CD14-positive monocyte (primary cell): ENCODE data around the gene HSF4. TPM values are rescaled to one million over a fixed set of nuclear protein-coding genes. Genes with fewer than 3 reads are reported as not detected.
A peak's percentile ranks its signal among the peaks of the same experiment; 100 is the strongest.

Source experiments
- DNase-seq, 3 donors: peaks; one replicate each; pipeline ENCODE4 v3.0.0-alpha.2; 2011 to 2022
- H2AFZ ChIP-seq: 2 replicates; pipeline ENCODE4 v1.6.0; 2012; ENCODE audit warnings: mild to moderate bottlenecking, low read depth, low read length, inconsistent platforms; ENCODE audit not compliant: insufficient read depth, poor library complexity, severe bottlenecking
- H3K27ac ChIP-seq, 2 donors: 1 replicate in 1 of 2; 2 replicates in 1 of 2; pipeline ENCODE4 v1.5.1; 2012 to 2013; ENCODE audit warnings: low read length in 2 of 2, control low read depth in 1 of 2, inconsistent platforms in 1 of 2, low read depth in 1 of 2, mild to moderate bottlenecking in 1 of 2
- H3K27me3 ChIP-seq, 2 donors: one replicate each; pipeline versions ENCODE4 v1.6.0 to v1.6.1; 2011 to 2013; ENCODE audit warnings: low read length in 2 of 2; ENCODE audit not compliant: control insufficient read depth in 2 of 2, insufficient read depth in 2 of 2
- H3K36me3 ChIP-seq, 2 donors: replicated peaks in 1 of 2; 1 replicate in 1 of 2; 2 replicates in 1 of 2; pipeline versions ENCODE4 v1.5.1 to v1.6.1; 2012 to 2013; ENCODE audit warnings: low read length in 2 of 2, control low read depth in 1 of 2, inconsistent platforms in 1 of 2, mild to moderate bottlenecking in 1 of 2; ENCODE audit not compliant: insufficient read depth in 2 of 2, control insufficient read depth in 1 of 2
- H3K4me1 ChIP-seq, 2 donors: 1 replicate in 1 of 2; 2 replicates in 1 of 2; pipeline versions ENCODE4 v1.5.1 to v1.6.1; 2012 to 2013; ENCODE audit warnings: low read length in 2 of 2, control low read depth in 1 of 2, inconsistent platforms in 1 of 2, mild to moderate bottlenecking in 1 of 2, moderate library complexity in 1 of 2; ENCODE audit not compliant: insufficient read depth in 2 of 2, control insufficient read depth in 1 of 2
- H3K4me2 ChIP-seq: replicated peaks from 2 replicates; pipeline ENCODE3; 2012; ENCODE audit warnings: low read length, moderate library complexity, mild to moderate bottlenecking; ENCODE audit not compliant: poor library complexity, severe bottlenecking; ENCODE audit errors: extremely low read depth
- H3K4me3 ChIP-seq, 3 experiments: fragments of 200-600 bp in 1 of 3; sonication (generic) in 1 of 3; replicated peaks in 1 of 3; 1 replicate in 2 of 3; 2 replicates in 1 of 3; pipeline ENCODE4 v1.5.1; 2011 to 2013; ENCODE audit warnings: low read length in 3 of 3, mild to moderate bottlenecking in 3 of 3, control low read depth in 2 of 3, low read depth in 2 of 3, inconsistent platforms in 1 of 3, moderate library complexity in 1 of 3
- H3K79me2 ChIP-seq: 2 replicates; pipeline ENCODE4 v1.6.0; 2012; ENCODE audit warnings: mild to moderate bottlenecking, control low read depth, inconsistent platforms, low read length, moderate library complexity; ENCODE audit not compliant: insufficient read depth
- H3K9ac ChIP-seq: 2 replicates; pipeline ENCODE4 v1.6.0; 2017; ENCODE audit warnings: low read length, mild to moderate bottlenecking; ENCODE audit not compliant: insufficient read depth, poor library complexity, severe bottlenecking
- H3K9me3 ChIP-seq, 2 donors: replicated peaks in 1 of 2; 1 replicate in 1 of 2; 2 replicates in 1 of 2; pipeline versions ENCODE4 v1.5.1 to v1.6.1; 2012 to 2013; ENCODE audit warnings: low read length in 2 of 2, control low read depth in 1 of 2; ENCODE audit not compliant: control insufficient read depth in 1 of 2, insufficient read depth in 1 of 2
- H4K20me1 ChIP-seq: 2 replicates; pipeline ENCODE4 v1.6.0; 2012; ENCODE audit warnings: mild to moderate bottlenecking, low read length, control low read depth, moderate library complexity; ENCODE audit not compliant: insufficient read depth
- H3K27ac Mint-ChIP-seq, 7 donors: one replicate each; pipeline ENCODE4 v1.8.0; 2020; ENCODE audit warnings: mild to moderate bottlenecking in 7 of 7, mixed read lengths in 7 of 7, moderate library complexity in 6 of 7, inconsistent platforms in 2 of 7
- H3K27me3 Mint-ChIP-seq, 3 donors: one replicate each; pipeline ENCODE4 v1.8.0; 2021 to 2022; ENCODE audit warnings: low read depth in 3 of 3, mild to moderate bottlenecking in 3 of 3, mixed read lengths in 3 of 3, moderate library complexity in 3 of 3, inconsistent platforms in 1 of 3
- H3K36me3 Mint-ChIP-seq, 2 donors: one replicate each; pipeline ENCODE4 v1.8.0; 2020; ENCODE audit warnings: mixed read lengths in 2 of 2, inconsistent platforms in 1 of 2, mild to moderate bottlenecking in 1 of 2
- H3K4me1 Mint-ChIP-seq: one replicate; pipeline ENCODE4 v1.8.0; 2020; ENCODE audit warnings: mild to moderate bottlenecking, mixed read lengths
- H3K4me3 Mint-ChIP-seq, 2 donors: one replicate each; pipeline ENCODE4 v1.8.0; 2020; ENCODE audit warnings: mild to moderate bottlenecking in 2 of 2, mixed read lengths in 2 of 2, moderate library complexity in 1 of 2
- H3K9me3 Mint-ChIP-seq, 7 donors: one replicate each; pipeline ENCODE4 v1.8.0; 2020 to 2022; ENCODE audit warnings: mixed read lengths in 7 of 7, mild to moderate bottlenecking in 6 of 7, moderate library complexity in 6 of 7, inconsistent platforms in 2 of 7
- WGBS: methylation state at CpG from one replicate; pipeline ENCODE4 v1.1.5; 2013; ENCODE audit warnings: missing lambda C conversion rate; ENCODE audit not compliant: insufficient coverage; 5-methylcytosine and 5-hydroxymethylcytosine counted together
- intact Hi-C, 2 donors: fragments of 100-400 bp; cut with micrococcal nuclease; formaldehyde crosslinking; loops; one replicate each; pipeline versions ENCODE4 v1.15.0 to v1.15.1; 2023
- polyA plus RNA-seq, 3 donors: library from polyadenylated mRNA; depleted of rRNA in 1 of 3; unstranded in 2 of 3; stranded (reverse) in 1 of 3; fragments of 300-500 nt in 2 of 3; fragments of >200 nt in 1 of 3; fragmentation: Illumina TruSeq in 2 of 3; gene quantifications; 1 replicate in 2 of 3; 2 replicates in 1 of 3; pipeline ENCODE4 v1.2.3, GENCODE V29; 2012 to 2021
- TF ChIP-seq, protein P1 (sequence below): fragments of 200-600 bp; IDR thresholded peaks from one replicate; pipeline ENCODE4 v1.8.0; 2022; ENCODE audit warnings: antibody characterized with exemption, mild to moderate bottlenecking

HSF4 gene
- polyA plus RNA-seq, 3 donors: 53.4 TPM; not detected in 2

- Mint-ChIP-seq H3K9me3 (peaks cover 7 to 17% (median 12%) of the 10 kb centered on the region in 7 donors), H3K36me3 (peaks cover 59 to 62% of the 10 kb centered on the region in 2 donors), H3K27ac (no peak overlapping the region), H3K4me3 (peak overlapping the region in 1 of 2 donors; percentile 30), H3K27me3 (peaks cover 34 to 45% (median 39%) of the 10 kb centered on the region in 3 donors), H3K4me1 (peaks cover 5% of the 10 kb centered on the region)
- Histone ChIP-seq H3K36me3 (peaks cover 55 to 60% of the 10 kb centered on the region in 2 donors), H3K79me2 (no peaks in the 10 kb centered on the region), H3K4me1 (peaks cover 8 to 17% of the 10 kb centered on the region in 2 donors), H4K20me1 (peaks cover 83% of the 10 kb centered on the region), H3K9ac (no peak overlapping the region), H3K4me2 (no peak overlapping the region), H3K27me3 (peaks cover 13 to 43% of the 10 kb centered on the region in 2 donors), H3K4me3 (no peak overlapping the region), H3K9me3 (peaks cover 9 to 18% of the 10 kb centered on the region in 2 donors), H3K27ac (no peak overlapping the region), H2AFZ (no peak overlapping the region)
- intact Hi-C loops: no loop called here
- TF ChIP-seq, protein P1, sequence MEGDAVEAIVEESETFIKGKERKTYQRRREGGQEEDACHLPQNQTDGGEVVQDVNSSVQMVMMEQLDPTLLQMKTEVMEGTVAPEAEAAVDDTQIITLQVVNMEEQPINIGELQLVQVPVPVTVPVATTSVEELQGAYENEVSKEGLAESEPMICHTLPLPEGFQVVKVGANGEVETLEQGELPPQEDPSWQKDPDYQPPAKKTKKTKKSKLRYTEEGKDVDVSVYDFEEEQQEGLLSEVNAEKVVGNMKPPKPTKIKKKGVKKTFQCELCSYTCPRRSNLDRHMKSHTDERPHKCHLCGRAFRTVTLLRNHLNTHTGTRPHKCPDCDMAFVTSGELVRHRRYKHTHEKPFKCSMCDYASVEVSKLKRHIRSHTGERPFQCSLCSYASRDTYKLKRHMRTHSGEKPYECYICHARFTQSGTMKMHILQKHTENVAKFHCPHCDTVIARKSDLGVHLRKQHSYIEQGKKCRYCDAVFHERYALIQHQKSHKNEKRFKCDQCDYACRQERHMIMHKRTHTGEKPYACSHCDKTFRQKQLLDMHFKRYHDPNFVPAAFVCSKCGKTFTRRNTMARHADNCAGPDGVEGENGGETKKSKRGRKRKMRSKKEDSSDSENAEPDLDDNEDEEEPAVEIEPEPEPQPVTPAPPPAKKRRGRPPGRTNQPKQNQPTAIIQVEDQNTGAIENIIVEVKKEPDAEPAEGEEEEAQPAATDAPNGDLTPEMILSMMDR: no peak
- no peak for DNase-seq
- WGBS: 100% methylated on average over 2 of the region's 2 CpGs
Measured at GRCh38 chr16:67148221-67148620, 16.3 kb upstream of the HSF4 start.

DNA sequence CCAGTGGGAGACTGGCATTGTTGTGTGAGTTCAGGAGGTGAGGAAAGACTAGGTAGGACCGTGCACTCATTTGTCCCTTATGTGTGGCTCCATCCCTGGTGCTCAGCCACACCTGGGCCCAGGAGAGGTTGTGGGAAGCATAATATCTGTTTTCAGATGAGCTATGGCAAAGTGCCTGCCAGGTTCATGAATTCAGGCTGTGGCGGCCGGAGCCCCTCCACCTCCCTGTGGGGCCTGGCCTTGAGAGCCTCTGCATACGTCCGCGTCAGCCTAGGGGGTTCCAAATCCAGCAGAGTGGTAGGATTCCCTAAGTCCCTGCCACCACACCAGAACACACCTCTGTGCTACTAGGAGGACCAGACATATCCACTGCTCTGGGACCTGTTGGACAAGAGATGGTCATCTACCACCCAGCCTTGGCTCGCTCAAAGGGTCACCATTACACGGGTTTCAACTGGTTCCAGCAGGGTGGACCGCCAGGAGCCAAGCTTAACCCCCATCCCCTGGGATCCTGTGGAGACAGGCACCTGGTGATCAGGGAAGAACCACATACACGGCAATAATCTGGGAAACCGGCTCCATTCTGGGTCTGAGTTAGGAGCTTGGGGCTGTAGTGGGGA lies 15.8 kb upstream of the HSF4 start:
- no peak overlapping the region for H3K27ac ChIP-seq

More for the DNA sequence above, 15.8 kb upstream of the HSF4 start:
- no peak overlapping the region for H2AFZ ChIP-seq
- H3K4me3 ChIP-seq: no peak overlapping the region
- H3K9ac ChIP-seq: no peak overlapping the region
- Mint-ChIP-seq H3K36me3 (peaks cover 55 to 57% of the 10 kb centered on the region in 2 donors), H3K27me3 (peaks cover 37 to 50% (median 44%) of the 10 kb centered on the region in 3 donors), H3K27ac (no peak overlapping the region), H3K4me3 (peak overlapping the region in 1 of 2 donors; percentile 66), H3K9me3 (peaks cover 7 to 18% (median 12%) of the 10 kb centered on the region in 7 donors), H3K4me1 (peaks cover 8% of the 10 kb centered on the region)
- H4K20me1 ChIP-seq: peaks cover 85% of the 10 kb centered on the region
- H3K4me2 ChIP-seq: no peak overlapping the region
- intact Hi-C loops: no loop called here
- H3K27me3 ChIP-seq: peaks cover 13 to 45% of the 10 kb centered on the region in 2 donors
- H3K9me3 ChIP-seq: peaks cover 9 to 18% of the 10 kb centered on the region in 2 donors
- H3K36me3 ChIP-seq: peaks cover 51 to 55% of the 10 kb centered on the region in 2 donors
- whole genome bisulfite sequencing: 100% methylated on average over 9 of the region's 11 CpGs
- no peak for DNase-seq
- TF ChIP-seq, protein P1: no peak
- H3K4me1 ChIP-seq: peaks cover 8 to 17% of the 10 kb centered on the region in 2 donors
- no peaks in the 10 kb centered on the region for H3K79me2 ChIP-seq
